ENCODE measurements around the gene FGFRL1.

Gene FGFRL1

DNA sequence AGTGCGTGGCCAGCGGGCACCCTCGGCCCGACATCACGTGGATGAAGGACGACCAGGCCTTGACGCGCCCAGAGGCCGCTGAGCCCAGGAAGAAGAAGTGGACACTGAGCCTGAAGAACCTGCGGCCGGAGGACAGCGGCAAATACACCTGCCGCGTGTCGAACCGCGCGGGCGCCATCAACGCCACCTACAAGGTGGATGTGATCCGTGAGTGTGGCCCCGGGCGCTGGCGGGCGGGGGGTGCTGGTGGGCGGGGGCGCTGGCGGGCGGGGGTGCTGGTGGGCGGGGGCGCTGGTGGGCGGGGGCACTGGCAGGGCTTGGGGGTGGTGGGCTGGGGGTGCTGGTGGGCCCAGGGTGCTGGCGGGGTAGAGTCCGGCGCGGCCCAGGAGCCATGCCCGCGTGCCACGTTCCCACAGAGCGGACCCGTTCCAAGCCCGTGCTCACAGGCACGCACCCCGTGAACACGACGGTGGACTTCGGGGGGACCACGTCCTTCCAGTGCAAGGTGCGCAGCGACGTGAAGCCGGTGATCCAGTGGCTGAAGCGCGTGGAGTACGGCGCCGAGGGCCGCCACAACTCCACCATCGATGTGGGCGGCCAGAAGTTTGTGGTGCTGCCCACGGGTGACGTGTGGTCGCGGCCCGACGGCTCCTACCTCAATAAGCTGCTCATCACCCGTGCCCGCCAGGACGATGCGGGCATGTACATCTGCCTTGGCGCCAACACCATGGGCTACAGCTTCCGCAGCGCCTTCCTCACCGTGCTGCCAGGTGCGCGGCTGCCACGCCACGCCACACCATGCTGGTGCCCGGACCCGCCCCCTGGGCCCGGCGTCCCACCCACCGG lies 12.7 kb downstream of the FGFRL1 start:
- no peak for DNase-seq (ENCODE audit: low read depth)
- TF ChIP-seq CTCF (IDR thresholded peaks at IDR 0.05; ENCODE audit: low read length, missing control alignments), result no peak
- H3K4me3 ChIP-seq (replicated peaks; ENCODE audit: low read depth, low read length), result no peak overlapping the region

- no peak for TF ChIP-seq CTCF (IDR thresholded peaks at IDR 0.05; ENCODE audit: low read length, missing control alignments)
- no peak overlapping the region for H3K4me3 ChIP-seq (replicated peaks; ENCODE audit: low read depth, low read length)
- DNase-seq (ENCODE audit: low read depth), result no peak
Measured at GRCh38 chr4:1024882-1025545, 13.6 kb downstream of the FGFRL1 start.

GRCh38 chr4:1026115-1026514 lies 14.7 kb downstream of the FGFRL1 start:
- TF ChIP-seq CTCF (IDR thresholded peaks at IDR 0.05; ENCODE audit: low read length, missing control alignments), result no peak

DNA sequence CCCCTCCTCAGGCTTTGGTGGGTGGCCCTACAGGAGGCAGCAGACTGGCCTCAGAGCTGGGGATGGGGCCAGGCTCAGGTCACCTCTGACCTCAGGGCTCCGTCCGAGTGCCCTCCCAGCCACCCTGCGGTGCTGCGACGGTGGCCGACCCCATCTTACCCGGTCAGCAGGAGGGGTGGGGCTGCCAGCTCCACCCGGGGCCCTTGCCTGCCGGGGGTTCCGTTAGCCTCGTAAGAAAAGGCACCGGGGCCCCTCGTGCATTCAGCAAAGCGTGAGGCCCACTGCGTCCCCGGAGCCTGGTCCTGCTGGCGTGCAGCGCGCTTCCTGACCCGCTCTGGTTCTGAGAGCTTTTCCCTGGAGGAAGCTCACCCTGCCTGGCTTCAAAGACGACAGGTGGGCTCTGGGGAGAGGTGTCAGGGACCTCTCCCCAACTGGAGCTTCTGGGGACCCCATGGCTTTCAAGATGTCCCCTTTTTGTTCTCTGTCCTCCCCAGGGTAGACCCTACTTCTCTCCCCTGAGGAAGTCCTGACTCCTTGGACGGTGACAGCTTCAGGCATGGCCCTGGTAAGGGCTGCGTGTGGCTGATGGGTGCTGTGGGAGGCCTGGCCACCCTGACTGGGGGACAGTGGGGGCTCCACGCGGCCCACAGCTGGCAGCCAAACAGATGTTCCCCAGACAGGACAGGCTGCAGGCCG lies 15.9 kb downstream of the FGFRL1 start:
- DNase-seq (ENCODE audit: low read depth), result no peak
- no peak for TF ChIP-seq CTCF (IDR thresholded peaks at IDR 0.05; ENCODE audit: low read length, missing control alignments)
- H3K4me3 ChIP-seq (replicated peaks; ENCODE audit: low read depth, low read length), result no peak overlapping the region

More at GRCh38 chr4:1026115-1026514, 14.7 kb downstream of the FGFRL1 start:
- DNase-seq (ENCODE audit: low read depth), result peak; percentile 20
- H3K4me3 ChIP-seq (replicated peaks; ENCODE audit: low read depth, low read length), result no peak overlapping the region

DNA sequence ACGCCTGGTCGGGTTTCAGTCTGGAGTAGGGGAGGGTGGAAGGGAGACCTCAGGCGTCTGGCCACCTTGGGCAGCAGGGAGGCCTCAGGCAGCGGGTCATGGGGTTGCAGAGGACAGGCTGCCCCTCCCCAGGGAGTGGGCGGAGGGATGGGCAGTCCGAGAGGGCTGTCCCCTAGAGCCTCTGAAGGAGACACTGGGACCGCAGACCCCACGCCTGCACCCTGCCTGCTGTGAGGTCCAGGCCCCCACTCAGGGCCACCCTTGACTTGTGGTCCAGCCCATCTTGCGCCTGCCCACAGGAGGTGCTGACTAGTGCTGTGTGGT lies 16.5 kb downstream of the FGFRL1 start:
- no peak for DNase-seq (ENCODE audit: low read depth)
- TF ChIP-seq CTCF (IDR thresholded peaks at IDR 0.05; ENCODE audit: low read length, missing control alignments), result no peak
- no peak overlapping the region for H3K4me3 ChIP-seq (replicated peaks; ENCODE audit: low read depth, low read length)

DNA sequence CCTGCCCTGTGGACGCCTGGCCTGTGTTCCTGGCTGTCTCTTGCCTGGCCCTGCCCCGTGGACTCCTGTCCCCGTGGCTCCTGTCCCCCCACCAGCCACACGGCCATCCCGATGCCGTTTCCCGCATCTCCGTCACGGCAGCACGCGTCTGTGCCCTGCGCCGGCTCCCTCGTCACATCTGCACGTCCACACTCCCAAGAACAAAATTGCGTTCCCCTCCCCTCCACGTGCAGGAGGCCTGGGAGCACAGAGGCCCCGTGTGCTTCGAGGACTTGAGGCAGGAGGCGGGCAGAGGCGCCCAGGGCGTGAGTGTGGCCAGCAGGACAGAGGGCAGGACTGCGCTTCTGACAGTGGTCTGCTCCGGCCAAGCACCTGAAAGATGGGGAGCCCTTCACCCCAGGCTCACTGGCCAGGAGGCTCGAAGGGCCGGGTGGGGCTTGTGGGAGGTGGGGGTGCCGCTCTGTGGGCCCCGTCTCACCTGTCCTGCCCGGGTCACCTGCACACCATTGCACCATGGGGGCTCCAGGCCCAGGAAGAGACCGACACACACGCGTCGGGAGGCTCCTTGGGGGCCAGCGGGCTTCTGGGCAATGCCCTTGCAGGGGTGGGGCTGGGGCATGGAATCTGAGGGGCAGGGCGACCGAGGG lies 17.3 kb downstream of the FGFRL1 start:
- DNase-seq (ENCODE audit: low read depth), result no peak
- H3K4me3 ChIP-seq (replicated peaks; ENCODE audit: low read depth, low read length), result no peak overlapping the region
- no peak for TF ChIP-seq CTCF (IDR thresholded peaks at IDR 0.05; ENCODE audit: low read length, missing control alignments)

Data from fibroblast of pulmonary artery (primary cell).